Tibial nerve (tissue), 4 donors: Measurements from ENCODE around the gene FAM151A.

ENCODE experiments used
- EP300 ChIP-seq, 2 donors: sonication (generic); formaldehyde crosslinking; IDR thresholded peaks; one replicate each; pipeline ENCODE4 v1.6.1; 2017; ENCODE audit warnings: antibody characterized with exemption in 2 of 2, mild to moderate bottlenecking in 1 of 2
- POLR2A ChIP-seq, 2 donors: fragments of 450-650 bp; IDR thresholded peaks; one replicate each; pipeline ENCODE4 v1.6.1; 2017; ENCODE audit warnings: antibody characterized with exemption in 2 of 2, mild to moderate bottlenecking in 2 of 2, moderate library complexity in 2 of 2
- TF ChIP-seq, protein P1 (sequence below), 5 experiments: fragments of 200-600 bp in 3 of 5; fragments of 450-650 bp in 2 of 5; sonication (generic) in 3 of 5; IDR thresholded peaks; one replicate each; pipeline ENCODE4 v1.5.1; 2016 to 2019; ENCODE audit warnings: antibody characterized with exemption in 5 of 5, mild to moderate bottlenecking in 3 of 5, moderate library complexity in 2 of 5

DNA sequence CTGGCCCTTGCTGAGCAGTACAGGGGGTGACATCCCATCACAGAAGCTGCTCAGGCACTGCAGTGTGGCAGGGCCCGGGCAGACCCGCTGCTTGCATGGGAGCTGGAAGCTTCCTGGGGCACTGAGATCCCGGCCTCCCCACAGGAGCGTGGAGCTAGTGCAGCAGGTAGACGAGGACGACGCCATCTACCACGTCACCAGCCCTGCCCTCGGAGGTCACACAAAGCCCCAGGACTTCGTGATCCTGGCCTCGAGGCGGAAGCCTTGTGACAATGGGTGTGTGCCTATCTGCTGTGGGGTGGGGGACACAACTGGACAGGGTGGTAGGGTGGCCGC is 16.4 kb downstream of the FAM151A start:
- TF ChIP-seq, protein P1, sequence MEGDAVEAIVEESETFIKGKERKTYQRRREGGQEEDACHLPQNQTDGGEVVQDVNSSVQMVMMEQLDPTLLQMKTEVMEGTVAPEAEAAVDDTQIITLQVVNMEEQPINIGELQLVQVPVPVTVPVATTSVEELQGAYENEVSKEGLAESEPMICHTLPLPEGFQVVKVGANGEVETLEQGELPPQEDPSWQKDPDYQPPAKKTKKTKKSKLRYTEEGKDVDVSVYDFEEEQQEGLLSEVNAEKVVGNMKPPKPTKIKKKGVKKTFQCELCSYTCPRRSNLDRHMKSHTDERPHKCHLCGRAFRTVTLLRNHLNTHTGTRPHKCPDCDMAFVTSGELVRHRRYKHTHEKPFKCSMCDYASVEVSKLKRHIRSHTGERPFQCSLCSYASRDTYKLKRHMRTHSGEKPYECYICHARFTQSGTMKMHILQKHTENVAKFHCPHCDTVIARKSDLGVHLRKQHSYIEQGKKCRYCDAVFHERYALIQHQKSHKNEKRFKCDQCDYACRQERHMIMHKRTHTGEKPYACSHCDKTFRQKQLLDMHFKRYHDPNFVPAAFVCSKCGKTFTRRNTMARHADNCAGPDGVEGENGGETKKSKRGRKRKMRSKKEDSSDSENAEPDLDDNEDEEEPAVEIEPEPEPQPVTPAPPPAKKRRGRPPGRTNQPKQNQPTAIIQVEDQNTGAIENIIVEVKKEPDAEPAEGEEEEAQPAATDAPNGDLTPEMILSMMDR (IDR thresholded peaks at IDR 0.05), result no peak
- no peak for TF ChIP-seq EP300 (IDR thresholded peaks at IDR 0.05)
- no peak for TF ChIP-seq POLR2A (IDR thresholded peaks at IDR 0.05)
